H9 (cell line): ENCODE data around the gene SOX11. TPM values are rescaled to one million over a fixed set of nuclear protein-coding genes. Genes with fewer than 3 reads are reported as not detected.

Experiments used
- DNase-seq: peaks from one replicate; pipeline ENCODE4 v3.0.0-alpha.2; 2017
- H2AFZ ChIP-seq: one replicate; pipeline ENCODE4 v1.6.1; 2013; ENCODE audit warnings: mild to moderate bottlenecking, low read length, control low read depth, moderate library complexity
- H2AK5ac ChIP-seq: 2 replicates; pipeline ENCODE4 v1.6.1; 2013; ENCODE audit warnings: low read length, control low read depth, mixed read lengths; ENCODE audit not compliant: insufficient read length
- H2BK120ac ChIP-seq: one replicate; pipeline ENCODE4 v1.6.1; 2013; ENCODE audit warnings: low read depth, mild to moderate bottlenecking, low read length, control low read depth, inconsistent platforms; ENCODE audit not compliant: poor library complexity, severe bottlenecking
- H2BK12ac ChIP-seq: 2 replicates; pipeline ENCODE4 v1.6.1; 2013; ENCODE audit warnings: low read length, control low read depth, mixed read lengths, low read depth; ENCODE audit not compliant: insufficient read length
- H2BK15ac ChIP-seq: 2 replicates; pipeline ENCODE4 v1.6.1; 2013; ENCODE audit warnings: low read depth, low read length, control low read depth
- H2BK20ac ChIP-seq: one replicate; pipeline ENCODE4 v1.6.1; 2013; ENCODE audit warnings: low read depth, mild to moderate bottlenecking, low read length, control low read depth, inconsistent platforms; ENCODE audit not compliant: poor library complexity, severe bottlenecking
- H2BK5ac ChIP-seq: 2 replicates; pipeline ENCODE4 v1.6.1; 2013; ENCODE audit warnings: low read length, control low read depth, mixed read lengths; ENCODE audit not compliant: insufficient read length
- H3K14ac ChIP-seq: 2 replicates; pipeline ENCODE4 v1.6.1; 2013; ENCODE audit warnings: low read length, control low read depth; ENCODE audit not compliant: insufficient read depth
- H3K18ac ChIP-seq: 2 replicates; pipeline ENCODE4 v1.6.1; 2013; ENCODE audit warnings: low read depth, mild to moderate bottlenecking, mixed read lengths, low read length, control low read depth; ENCODE audit not compliant: insufficient read length
- H3K23ac ChIP-seq: 2 replicates; pipeline ENCODE4 v1.6.1; 2013; ENCODE audit warnings: low read length, control low read depth, mixed read lengths, low read depth; ENCODE audit not compliant: insufficient read length
- H3K23me2 ChIP-seq: 2 replicates; pipeline ENCODE4 v1.6.1; 2013; ENCODE audit warnings: low read depth, mild to moderate bottlenecking, mixed read lengths, low read length, control low read depth; ENCODE audit not compliant: insufficient read length, poor library complexity, severe bottlenecking
- H3K27ac ChIP-seq: 2 replicates; pipeline ENCODE4 v1.5.1; 2013; ENCODE audit warnings: low read length, control low read depth, mixed read lengths, low read depth; ENCODE audit not compliant: insufficient read length
- H3K27me3 ChIP-seq: 2 replicates; pipeline ENCODE4 v1.6.1; 2013; ENCODE audit warnings: low read length, control low read depth, inconsistent platforms; ENCODE audit not compliant: insufficient read depth
- H3K4ac ChIP-seq: 2 replicates; pipeline ENCODE4 v1.6.1; 2013; ENCODE audit warnings: low read depth, mild to moderate bottlenecking, control low read depth, inconsistent platforms, low read length, moderate library complexity
- H3K4me1 ChIP-seq: 2 replicates; pipeline ENCODE4 v1.6.1; 2013; ENCODE audit warnings: low read length, control low read depth, inconsistent platforms; ENCODE audit not compliant: insufficient read depth
- H3K4me2 ChIP-seq: 2 replicates; pipeline ENCODE4 v1.6.1; 2013; ENCODE audit warnings: low read length, control low read depth, mixed read lengths; ENCODE audit not compliant: insufficient read length, insufficient read depth
- H3K56ac ChIP-seq: 2 replicates; pipeline ENCODE4 v1.6.1; 2013; ENCODE audit warnings: low read depth, mild to moderate bottlenecking, mixed read lengths, low read length, control low read depth; ENCODE audit not compliant: insufficient read length
- H3K79me1 ChIP-seq: 2 replicates; pipeline ENCODE4 v1.6.1; 2013; ENCODE audit warnings: low read depth, mild to moderate bottlenecking, moderate library complexity, low read length, control low read depth, inconsistent platforms; ENCODE audit not compliant: insufficient read depth, poor library complexity, severe bottlenecking
- H3K79me2 ChIP-seq: 2 replicates; pipeline ENCODE4 v1.6.1; 2013; ENCODE audit warnings: low read length, control low read depth, inconsistent platforms; ENCODE audit not compliant: insufficient read depth
- H3K9ac ChIP-seq: 2 replicates; pipeline ENCODE4 v1.6.1; 2013; ENCODE audit warnings: low read length, control low read depth, mixed read lengths; ENCODE audit not compliant: insufficient read length; ENCODE audit errors: extremely low read depth
- H3K9me3 ChIP-seq: one replicate; pipeline ENCODE4 v1.6.1; 2013; ENCODE audit warnings: low read depth, low read length, inconsistent platforms; ENCODE audit not compliant: control insufficient read depth
- H3T11ph ChIP-seq: one replicate; pipeline ENCODE4 v1.6.1; 2013; ENCODE audit warnings: mild to moderate bottlenecking, low read length, control low read depth, inconsistent platforms
- H4K20me1 ChIP-seq: one replicate; pipeline ENCODE4 v1.6.1; 2013; ENCODE audit not compliant: control insufficient read depth, insufficient read length, insufficient read depth
- H4K5ac ChIP-seq: 2 replicates; pipeline ENCODE4 v1.6.1; 2013; ENCODE audit warnings: low read depth, mild to moderate bottlenecking, mixed read lengths, low read length, control low read depth; ENCODE audit not compliant: insufficient read length
- H4K8ac ChIP-seq: replicated peaks from 2 replicates; pipeline ENCODE4 v1.6.1; 2013; ENCODE audit warnings: low read length, control low read depth, mixed read lengths, low read depth; ENCODE audit not compliant: insufficient read length
- H4K91ac ChIP-seq: 2 replicates; pipeline ENCODE4 v1.6.1; 2013; ENCODE audit warnings: low read depth, mild to moderate bottlenecking, moderate library complexity, mixed read lengths, low read length, control low read depth; ENCODE audit not compliant: insufficient read length
- H3K27ac Mint-ChIP-seq, 3 experiments: 2 replicates in 2 of 3; 3 replicates in 1 of 3; pipeline ENCODE4 v1.8.0; 2020 to 2021; ENCODE audit warnings: mixed read lengths in 3 of 3, mild to moderate bottlenecking in 1 of 3, moderate library complexity in 1 of 3
- H3K27me3 Mint-ChIP-seq: 2 replicates; pipeline ENCODE4 v1.8.0; 2021; ENCODE audit warnings: low read depth, mild to moderate bottlenecking, moderate library complexity, mixed read lengths
- H3K36me3 Mint-ChIP-seq, 3 experiments: 2 replicates in 2 of 3; 3 replicates in 1 of 3; pipeline ENCODE4 v1.8.0; 2020 to 2021; ENCODE audit warnings: low read depth in 3 of 3, mixed read lengths in 3 of 3; ENCODE audit not compliant: insufficient read depth in 1 of 3
- H3K4me1 Mint-ChIP-seq, 2 experiments: 2 replicates each; pipeline ENCODE4 v1.8.0; 2020; ENCODE audit warnings: mixed read lengths in 2 of 2
- H3K4me3 Mint-ChIP-seq, 2 experiments: 2 replicates in 1 of 2; 3 replicates in 1 of 2; pipeline ENCODE4 v1.8.0; 2020 to 2021; ENCODE audit warnings: mild to moderate bottlenecking in 2 of 2, mixed read lengths in 2 of 2, moderate library complexity in 1 of 2
- H3K9me3 Mint-ChIP-seq, 2 experiments: 2 replicates in 1 of 2; 3 replicates in 1 of 2; pipeline ENCODE4 v1.8.0; 2020; ENCODE audit warnings: mild to moderate bottlenecking in 2 of 2, mixed read lengths in 2 of 2, moderate library complexity in 1 of 2
- WGBS: extraction: QIAGEN DNeasy Blood & Tissue Kit; methylation state at CpG from one replicate; pipeline ENCODE4 v1.1.7; 2013; ENCODE audit warnings: missing lambda C conversion rate, low lambda C conversion rate, mixed read lengths; ENCODE audit not compliant: insufficient read length; ENCODE audit errors: extremely low coverage; 5-methylcytosine and 5-hydroxymethylcytosine counted together
- total RNA-seq: library from RNA; stranded (reverse); gene quantifications from 2 replicates; pipeline ENCODE4 v1.2.1, GENCODE V29; 2021
- TF ChIP-seq, protein P1 (sequence below): fragments of 200-600 bp; sonication (generic); conservative IDR thresholded peaks from 3 replicates; pipeline ENCODE4 v1.8.0; 2021; ENCODE audit warnings: antibody characterized with exemption, mild to moderate bottlenecking

The SOX11 gene
- total RNA-seq, 1 experiment from 2014 or later, result 43.8 TPM

DNA sequence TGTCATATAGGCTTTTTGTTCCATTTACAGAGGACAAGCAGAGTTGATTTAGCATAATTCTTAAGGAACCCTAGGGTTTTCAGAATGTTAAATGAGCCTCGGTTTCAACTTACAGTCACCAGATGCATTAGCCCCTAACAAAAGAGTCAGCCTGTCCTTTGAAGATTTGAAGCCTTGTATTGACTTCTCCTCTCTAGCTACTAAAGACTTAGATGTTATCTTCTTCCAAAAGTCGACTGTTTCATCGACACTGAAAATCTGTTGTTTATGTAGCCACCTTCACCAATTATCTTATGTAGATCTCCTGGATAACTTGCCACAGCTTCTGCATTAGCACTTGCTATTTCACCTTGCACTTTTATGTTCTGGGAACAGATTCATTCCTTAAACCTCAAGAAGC is 31.6 kb upstream of the SOX11 start:
- no peak for DNase-seq
- no peak overlapping the region for H2BK15ac ChIP-seq
- H3K4me2 ChIP-seq, result no peak overlapping the region
- H4K20me1 ChIP-seq, result no peaks in the 10 kb centered on the region
- H2BK12ac ChIP-seq, result no peak overlapping the region
- no peak overlapping the region for H2BK120ac ChIP-seq
- Mint-ChIP-seq H3K27me3 (peaks cover 2% of the 10 kb centered on the region; the same call in 1 of the 2 replicates), H3K27ac (no peak overlapping the region), H3K4me3 (no peak overlapping the region), H3K4me1 (peaks cover 0 to 3% of the 10 kb centered on the region in 2 experiments; a peak in 2 of 4 replicates), H3K36me3 (peaks cover 0 to 18% (median 0%) of the 10 kb centered on the region in 3 experiments; a peak in 4 of 7 replicates), H3K9me3 (peaks cover 12% of the 10 kb centered on the region in 2 experiments; a peak in 4 of 5 replicates)
- no peaks in the 10 kb centered on the region for H3K23me2 ChIP-seq
- no peak overlapping the region for H3T11ph ChIP-seq
- H3K9me3 ChIP-seq, result no peaks in the 10 kb centered on the region
- H2AK5ac ChIP-seq, result no peak overlapping the region
- no peak overlapping the region for H2BK20ac ChIP-seq
- H4K5ac ChIP-seq, result no peak overlapping the region
- H3K27ac ChIP-seq, result no peak overlapping the region
- H3K23ac ChIP-seq, result no peak overlapping the region
- no peak overlapping the region for H2AFZ ChIP-seq
- no peaks in the 10 kb centered on the region for H3K79me1 ChIP-seq
- no peak overlapping the region for H3K14ac ChIP-seq
- H3K4ac ChIP-seq, result no peak overlapping the region
- WGBS, result no CpG with 5 or more reads among the region's 3 CpGs
- H3K9ac ChIP-seq, result no peak overlapping the region
- H3K79me2 ChIP-seq, result no peaks in the 10 kb centered on the region
- no peaks in the 10 kb centered on the region for H3K27me3 ChIP-seq
- H2BK5ac ChIP-seq, result no peak overlapping the region
- TF ChIP-seq, protein P1, sequence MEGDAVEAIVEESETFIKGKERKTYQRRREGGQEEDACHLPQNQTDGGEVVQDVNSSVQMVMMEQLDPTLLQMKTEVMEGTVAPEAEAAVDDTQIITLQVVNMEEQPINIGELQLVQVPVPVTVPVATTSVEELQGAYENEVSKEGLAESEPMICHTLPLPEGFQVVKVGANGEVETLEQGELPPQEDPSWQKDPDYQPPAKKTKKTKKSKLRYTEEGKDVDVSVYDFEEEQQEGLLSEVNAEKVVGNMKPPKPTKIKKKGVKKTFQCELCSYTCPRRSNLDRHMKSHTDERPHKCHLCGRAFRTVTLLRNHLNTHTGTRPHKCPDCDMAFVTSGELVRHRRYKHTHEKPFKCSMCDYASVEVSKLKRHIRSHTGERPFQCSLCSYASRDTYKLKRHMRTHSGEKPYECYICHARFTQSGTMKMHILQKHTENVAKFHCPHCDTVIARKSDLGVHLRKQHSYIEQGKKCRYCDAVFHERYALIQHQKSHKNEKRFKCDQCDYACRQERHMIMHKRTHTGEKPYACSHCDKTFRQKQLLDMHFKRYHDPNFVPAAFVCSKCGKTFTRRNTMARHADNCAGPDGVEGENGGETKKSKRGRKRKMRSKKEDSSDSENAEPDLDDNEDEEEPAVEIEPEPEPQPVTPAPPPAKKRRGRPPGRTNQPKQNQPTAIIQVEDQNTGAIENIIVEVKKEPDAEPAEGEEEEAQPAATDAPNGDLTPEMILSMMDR, result no peak
- H3K18ac ChIP-seq, result no peak overlapping the region
- no peak overlapping the region for H4K8ac ChIP-seq
- H3K56ac ChIP-seq, result no peak overlapping the region
- H3K4me1 ChIP-seq, result no peaks in the 10 kb centered on the region; the same call in 1 of the 2 replicates
- no peak overlapping the region for H4K91ac ChIP-seq
